Left lung (tissue), 10 donors: Measurements from ENCODE around the gene CD19. TPM values are rescaled to one million over a fixed set of nuclear protein-coding genes. Genes with fewer than 3 reads are reported as not detected.

ENCODE experiments used
- ATAC-seq: fragments of 200-7000 bp; cut with Tn5 transposase; one replicate; pipeline ENCODE4 v1.9.1; 2020; ENCODE audit warnings: moderate library complexity
- DNase-seq, 4 donors: peaks; one replicate each; pipeline ENCODE4 v3.0.0-alpha.2; 2013 to 2020
- H3K27ac ChIP-seq, 2 donors: fragments of 200-600 bp; sonication (generic) in 1 of 2; one replicate each; pipeline versions ENCODE4 v1.5.0 to v1.8.0; 2020 to 2021
- H3K27me3 ChIP-seq, 2 donors: fragments of 200-600 bp; sonication (generic) in 1 of 2; one replicate each; pipeline versions ENCODE4 v1.5.0 to v1.8.0; 2020 to 2021
- H3K36me3 ChIP-seq, 2 donors: fragments of 200-600 bp; sonication (generic) in 1 of 2; one replicate each; pipeline versions ENCODE4 v1.5.0 to v1.8.0; 2020 to 2021
- H3K4me1 ChIP-seq, 2 donors: fragments of 200-600 bp; one replicate each; pipeline ENCODE4 v1.8.0; 2021
- H3K4me3 ChIP-seq, 2 donors: fragments of 200-600 bp; sonication (generic) in 1 of 2; one replicate each; pipeline versions ENCODE4 v1.5.0 to v1.8.0; 2020 to 2021; ENCODE audit warnings: mild to moderate bottlenecking in 1 of 2
- H3K9me3 ChIP-seq, 2 donors: fragments of 200-600 bp; sonication (generic) in 1 of 2; one replicate each; pipeline versions ENCODE4 v1.5.0 to v1.8.0; 2020 to 2021
- CTCF ChIP-seq, 2 donors: fragments of 200-600 bp; sonication (generic) in 1 of 2; IDR thresholded peaks; one replicate each; pipeline versions ENCODE4 v1.5.0 to v1.8.0; 2021; ENCODE audit warnings: antibody characterized with exemption in 2 of 2
- intact Hi-C, 2 donors: fragments of 100-400 bp; cut with DNase I; formaldehyde crosslinking; loops; one replicate each; pipeline versions ENCODE4 v1.11.2 to v1.14.2; 2022
- polyA plus RNA-seq, 6 donors: library from polyadenylated mRNA; unstranded; fragments of 120-200 nt; gene quantifications; one replicate each; pipeline ENCODE4 v1.2.1, GENCODE V29; 2013; ENCODE audit not compliant: insufficient read length in 6 of 6
- total RNA-seq, 2 donors: library from RNA; stranded (reverse); fragmentation: NEBNext Ultra II Directional; extraction: Animal tissue kit (Norgen Biotek cat#: 25700); gene quantifications; one replicate each; pipeline ENCODE4 v1.2.1, GENCODE V29; 2021
- donor health status: DM: no; HTN: yes; CAD: no.
- donor health status: DM: no; HTN: no; CAD: no.

CD19 gene
- total and polyA plus RNA-seq, 8 donors = 0.29 to 0.85 (median 0.51) TPM

GRCh38 chr16:28891964-28892890, 39.5 kb upstream of the CD19 start:
- Histone ChIP-seq H3K27me3 (no peaks in the 10 kb centered on the region), H3K4me3 (no peak overlapping the region), H3K4me1 (no peaks in the 10 kb centered on the region), H3K36me3 (no peaks in the 10 kb centered on the region), H3K27ac (no peak overlapping the region), H3K9me3 (no peaks in the 10 kb centered on the region)
- DNase-seq (no peak), ATAC-seq (no peak)
- no peak for TF ChIP-seq CTCF (IDR thresholded peaks at IDR 0.05)
- intact Hi-C loops = no loop called here

DNA sequence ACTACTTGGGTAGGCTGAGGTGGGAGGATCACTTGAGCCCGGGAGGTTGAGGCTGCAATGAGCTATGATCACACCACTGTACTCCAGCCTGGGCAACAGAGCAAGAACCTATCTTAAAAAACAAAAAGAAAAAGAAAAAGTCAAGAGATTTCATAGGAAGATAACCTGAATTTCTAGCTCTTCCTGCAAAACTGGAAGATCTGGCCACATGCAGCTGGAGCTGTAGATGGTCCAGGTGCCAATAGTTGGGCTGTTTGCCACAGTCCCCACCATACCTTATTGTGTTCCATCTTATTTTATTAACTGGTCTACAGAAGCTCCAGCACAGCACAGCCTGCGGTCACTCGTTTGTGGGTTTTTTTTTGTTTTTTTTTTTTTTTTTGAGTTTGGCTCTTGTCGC, 38.5 kb upstream of the CD19 start:
- Histone ChIP-seq H3K27me3 (no peaks in the 10 kb centered on the region), H3K4me3 (no peak overlapping the region), H3K36me3 (no peaks in the 10 kb centered on the region), H3K4me1 (no peaks in the 10 kb centered on the region), H3K9me3 (no peaks in the 10 kb centered on the region), H3K27ac (no peak overlapping the region)
- TF ChIP-seq CTCF (IDR thresholded peaks at IDR 0.05) = no peak
- DNase-seq = no peak
- no peak for ATAC-seq
- intact Hi-C loops = no loop called here

DNA sequence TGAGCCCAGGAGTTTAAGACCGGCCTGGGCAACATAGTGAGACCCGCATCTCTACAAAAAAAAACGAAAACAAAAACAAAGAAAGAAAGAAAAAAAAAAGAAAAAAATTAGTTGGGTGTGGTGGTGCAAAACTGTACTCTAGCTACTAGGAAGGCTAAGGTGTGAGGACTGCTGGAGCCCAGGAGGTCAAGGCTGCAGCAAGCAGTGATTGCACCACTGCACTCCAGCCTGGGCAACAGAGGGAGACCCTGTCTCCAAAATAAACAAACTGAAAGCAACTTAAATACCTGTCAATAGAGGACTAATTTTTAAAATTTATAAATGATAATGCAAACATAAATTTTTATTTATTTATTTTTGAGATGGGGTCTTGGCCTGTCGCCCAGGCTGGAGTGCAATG, 36.2 kb upstream of the CD19 start:
- H3K9me3 ChIP-seq = no peaks in the 10 kb centered on the region
- no peaks in the 10 kb centered on the region for H3K36me3 ChIP-seq
- H3K27ac ChIP-seq = no peak overlapping the region
- ATAC-seq = no peak
- no peaks in the 10 kb centered on the region for H3K4me1 ChIP-seq
- TF ChIP-seq CTCF (IDR thresholded peaks at IDR 0.05) = no peak
- DNase-seq = no peak
- H3K27me3 ChIP-seq = no peaks in the 10 kb centered on the region
- no peak overlapping the region for H3K4me3 ChIP-seq
- intact Hi-C loops = no loop called here

- Histone ChIP-seq H3K27ac (no peak overlapping the region), H3K9me3 (no peaks in the 10 kb centered on the region), H3K36me3 (no peaks in the 10 kb centered on the region), H3K4me1 (no peaks in the 10 kb centered on the region), H3K4me3 (no peak overlapping the region), H3K27me3 (no peaks in the 10 kb centered on the region)
- intact Hi-C loops = no loop called here
- no peak for DNase-seq
- ATAC-seq = no peak
- no peak for TF ChIP-seq CTCF (IDR thresholded peaks at IDR 0.05)
Observed at GRCh38 chr16:28897826-28898225, 33.9 kb upstream of the CD19 start.

GRCh38 chr16:28898266-28898665, 33.5 kb upstream of the CD19 start:
- Histone ChIP-seq H3K36me3 (no peaks in the 10 kb centered on the region), H3K27me3 (no peaks in the 10 kb centered on the region), H3K27ac (no peak overlapping the region), H3K4me1 (no peaks in the 10 kb centered on the region), H3K9me3 (no peaks in the 10 kb centered on the region), H3K4me3 (no peak overlapping the region)
- no peak for DNase-seq
- no peak for ATAC-seq
- intact Hi-C loops = no loop called here
- no peak for TF ChIP-seq CTCF (IDR thresholded peaks at IDR 0.05)
